HG02973 (cell line): ENCODE measurements around the gene WWOX.

Experiments
- ATAC-seq: cut with Tn5 transposase; IDR thresholded peaks from one replicate; pipeline ENCODE4 v1.9.1; 2021; ENCODE audit warnings: moderate library complexity; ENCODE audit not compliant: unreplicated experiment

WWOX gene

DNA sequence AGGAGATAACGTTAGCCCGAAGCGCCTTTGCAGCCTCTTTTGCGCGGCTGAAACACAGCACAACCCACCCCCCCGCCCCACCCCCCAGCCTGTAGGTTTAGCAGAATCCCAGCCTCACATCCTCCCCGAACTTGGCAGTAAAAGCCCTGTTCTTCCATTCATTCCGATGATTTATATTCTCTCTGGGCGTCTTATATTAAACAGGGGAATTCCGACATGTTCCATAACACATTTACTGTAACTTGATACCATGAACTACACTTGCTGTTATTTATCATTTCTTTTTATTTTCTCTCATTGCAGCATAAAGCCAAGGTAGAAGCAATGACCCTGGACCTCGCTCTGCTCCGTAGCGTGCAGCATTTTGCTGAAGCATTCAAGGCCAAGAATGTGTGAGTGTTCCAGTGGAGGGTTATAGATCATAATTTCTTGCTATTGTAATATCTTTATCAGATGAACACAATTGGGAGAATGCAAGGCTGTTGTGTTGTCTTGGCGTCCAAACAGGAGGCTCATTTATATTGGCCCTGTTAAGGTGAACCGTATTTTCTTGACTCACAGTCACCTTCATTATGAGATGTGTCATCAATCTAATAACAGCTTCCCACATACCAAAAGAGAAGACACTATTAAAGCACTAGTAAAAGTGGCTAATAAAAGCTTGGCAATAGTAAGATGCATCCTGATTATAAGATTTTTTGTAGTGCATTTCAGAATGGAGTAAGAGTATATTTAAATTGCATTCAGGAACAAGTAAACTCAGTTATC, 287.3 kb downstream of the WWOX start:
- ATAC-seq, result no peak

GRCh38 chr16:78389009-78389498, 289.6 kb downstream of the WWOX start:
- no peak for ATAC-seq

GRCh38 chr16:78390092-78390491, 290.6 kb downstream of the WWOX start:
- no peak for ATAC-seq

DNA sequence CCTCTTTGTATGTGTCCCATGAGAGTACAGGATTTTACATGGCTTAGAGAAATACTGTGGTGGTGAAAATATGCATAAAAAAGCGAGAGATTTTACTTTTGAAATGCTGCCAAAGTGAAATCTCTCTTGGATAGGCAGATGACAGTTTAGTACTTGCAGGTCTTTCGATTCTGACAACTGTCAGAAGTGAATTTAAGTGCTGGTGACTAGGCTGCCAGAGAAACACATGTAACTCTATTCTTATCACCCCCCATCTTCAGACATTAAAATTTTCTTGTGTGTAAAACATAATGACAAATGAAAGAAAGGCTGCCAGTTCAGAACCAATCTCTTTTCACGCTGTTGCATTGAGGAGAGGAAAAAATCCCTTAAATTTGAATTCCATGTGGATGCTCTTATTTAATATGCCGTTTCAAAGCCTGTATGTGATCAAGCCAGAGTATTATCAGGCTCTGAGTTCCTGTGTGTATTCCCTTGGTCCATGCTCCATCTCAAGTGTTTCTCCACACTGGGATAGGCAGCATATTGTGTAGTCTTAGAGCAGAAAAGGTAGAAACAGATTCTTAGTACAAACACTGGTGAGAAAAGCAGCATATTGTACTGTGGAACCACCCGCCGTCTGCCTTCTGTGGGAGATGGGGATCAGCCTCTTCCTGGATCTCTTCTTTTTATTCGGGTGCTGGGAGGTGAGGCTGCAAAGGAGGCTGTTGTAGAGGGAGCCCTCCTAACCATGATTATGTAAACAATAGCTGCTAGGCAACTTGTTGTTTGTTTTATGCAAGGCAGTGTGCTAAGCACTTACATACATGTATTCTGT, 291.3 kb downstream of the WWOX start:
- ATAC-seq, result no peak

DNA sequence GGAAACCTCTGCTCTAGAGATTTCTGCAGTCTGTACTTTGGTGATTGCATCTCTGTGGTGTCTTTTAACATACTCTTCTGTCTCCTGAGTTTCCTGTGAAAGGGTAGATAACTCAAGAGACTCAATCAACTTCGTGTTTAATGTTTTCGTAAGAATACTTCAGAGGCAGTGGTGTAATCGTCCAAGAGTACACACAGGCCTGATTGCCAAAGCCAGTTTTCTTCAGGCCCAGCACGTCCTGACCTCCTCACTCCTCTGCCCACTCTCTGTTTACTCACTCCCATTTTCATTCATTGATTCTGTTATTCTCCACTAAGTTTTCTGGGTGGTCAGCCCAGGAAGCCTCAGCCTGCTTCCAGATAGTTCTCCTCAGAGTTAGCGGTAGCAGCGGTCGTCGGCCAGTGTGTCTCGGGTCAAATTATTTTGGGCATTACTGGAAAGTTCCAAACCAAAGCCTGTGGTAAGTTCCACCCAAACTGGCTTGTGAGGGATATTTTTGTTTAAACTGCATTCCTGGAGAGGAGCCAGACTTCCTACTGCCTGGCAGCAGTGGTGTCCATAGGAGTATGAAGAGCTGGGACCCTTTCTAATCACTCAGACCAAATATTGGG, 293.2 kb downstream of the WWOX start:
- ATAC-seq, result no peak

DNA sequence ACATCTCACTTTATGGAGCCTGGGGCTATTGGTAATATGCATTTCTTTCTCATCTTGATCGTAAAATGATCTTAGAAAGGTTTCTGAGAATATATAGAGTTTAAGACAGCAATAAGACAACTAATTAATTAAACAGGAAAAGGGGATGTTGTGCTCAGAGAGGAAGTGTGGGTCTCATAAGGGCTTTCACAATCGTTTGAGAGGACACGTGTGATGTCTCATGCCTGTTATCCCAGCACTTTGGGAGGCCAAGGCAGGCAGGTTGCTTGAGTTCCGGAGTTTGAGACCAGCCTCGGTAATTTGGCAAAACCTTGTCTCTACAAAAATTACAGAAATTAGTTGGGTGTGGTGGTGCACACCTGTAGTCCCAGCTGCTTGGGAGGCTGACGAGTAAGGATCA, 295.6 kb downstream of the WWOX start:
- no peak for ATAC-seq

- no peak for ATAC-seq
These were observed 296.6 kb downstream of the WWOX start for GRCh38 chr16:78396046-78396445.

- no peak for ATAC-seq
These were observed 297.2 kb downstream of the WWOX start for GRCh38 chr16:78396673-78397072.

DNA sequence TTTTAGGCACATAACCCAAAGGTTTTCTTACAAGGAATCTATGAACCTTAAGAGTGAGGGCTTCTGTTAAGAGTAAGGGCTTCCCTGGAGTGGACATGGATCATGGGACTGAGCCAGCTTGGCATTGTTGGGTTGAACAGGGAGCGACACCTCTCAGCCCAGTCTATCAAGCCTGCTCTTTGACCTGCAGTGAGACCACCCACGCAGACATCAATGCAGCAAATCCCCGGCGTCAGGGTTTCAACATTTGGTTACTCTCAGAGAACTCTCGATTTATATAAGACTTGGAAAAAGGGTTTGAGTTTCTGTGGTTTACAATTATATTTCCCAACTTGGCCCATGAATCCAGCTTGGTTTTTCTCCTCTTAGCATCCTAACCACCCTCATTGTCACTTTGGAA, 299.9 kb downstream of the WWOX start:
- ATAC-seq, result no peak

- no peak for ATAC-seq
These were observed 303.4 kb downstream of the WWOX start for GRCh38 chr16:78402833-78403232.

- no peak for ATAC-seq
These were observed 305.6 kb downstream of the WWOX start for GRCh38 chr16:78405040-78405439.

DNA sequence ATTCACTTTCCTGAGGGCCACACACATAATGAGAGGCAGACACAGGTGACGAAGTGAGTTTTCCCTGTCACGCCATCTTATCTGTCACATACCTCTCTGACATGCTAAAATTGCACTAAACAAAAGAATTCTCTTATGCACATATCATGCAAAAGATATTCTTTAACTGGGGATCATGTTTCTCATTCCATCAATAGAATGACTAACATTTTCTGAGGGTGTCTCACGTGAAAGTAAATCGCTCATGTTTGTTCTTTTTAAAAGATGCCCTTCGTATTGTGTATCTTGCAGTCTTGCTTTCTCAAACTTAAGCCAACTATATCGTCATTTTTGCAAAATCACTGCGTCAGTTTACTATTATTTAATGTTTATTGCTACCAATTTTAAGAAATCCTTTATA, 306.4 kb downstream of the WWOX start:
- ATAC-seq, result no peak

DNA sequence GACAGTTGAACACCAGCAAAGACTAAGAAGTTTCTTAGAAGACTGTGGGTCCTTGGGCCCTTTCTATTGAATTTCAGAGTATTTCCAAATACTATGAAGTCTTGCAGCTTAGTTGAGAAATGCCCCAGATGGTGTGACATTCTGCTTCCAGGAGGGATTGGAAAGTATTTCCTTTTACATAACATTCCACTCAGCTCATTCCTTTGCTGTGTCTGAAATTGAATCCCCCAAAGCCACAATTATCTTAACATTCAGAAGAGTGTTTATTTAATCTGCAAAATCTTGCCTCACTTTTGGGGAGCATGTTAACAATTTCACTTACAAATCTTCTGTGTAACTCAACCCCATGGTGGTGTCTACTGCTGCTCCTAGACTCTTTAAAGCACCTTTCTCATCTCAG, 307.7 kb downstream of the WWOX start:
- ATAC-seq, result no peak

DNA sequence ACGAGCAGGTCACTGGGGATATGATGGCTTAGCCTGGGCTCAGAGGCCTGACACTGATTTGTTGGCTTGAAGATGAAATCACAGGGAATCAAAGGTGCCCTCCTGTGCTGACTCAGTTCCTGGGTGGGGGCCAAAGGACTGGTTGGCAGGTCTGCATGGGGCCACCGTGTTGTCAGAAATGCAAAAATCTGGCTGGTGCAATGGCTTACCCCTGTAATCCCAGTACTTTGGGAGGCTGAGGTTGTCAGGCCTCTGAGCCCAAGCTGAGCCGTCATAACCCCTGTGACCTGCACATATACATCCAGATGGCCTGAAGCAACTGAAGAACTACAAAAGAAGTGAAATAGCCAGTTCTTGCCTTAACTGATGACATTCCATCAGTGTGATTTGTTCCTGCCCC, 314.2 kb downstream of the WWOX start:
- ATAC-seq, result no peak

GRCh38 chr16:78415013-78415412, 315.6 kb downstream of the WWOX start:
- no peak for ATAC-seq

DNA sequence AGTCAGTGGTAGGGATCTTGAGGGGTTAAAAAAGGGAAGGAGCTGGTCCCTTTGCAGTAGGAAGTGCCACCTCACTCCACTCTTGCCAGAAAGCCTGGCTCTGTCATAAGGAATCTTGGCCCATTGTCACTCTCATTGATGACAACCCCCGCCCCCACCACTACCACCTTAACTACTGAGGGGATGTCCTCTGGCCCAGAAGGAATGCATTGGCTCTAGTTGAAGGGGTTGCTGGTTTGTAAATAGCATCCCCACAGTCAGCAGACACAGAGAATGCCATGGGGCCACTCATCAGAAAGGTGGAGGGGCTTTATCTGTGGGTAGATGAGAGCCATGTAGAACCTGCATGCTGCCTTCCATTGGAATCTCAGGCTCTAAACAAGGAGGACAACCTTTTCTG, 316.2 kb downstream of the WWOX start:
- ATAC-seq, result no peak

DNA sequence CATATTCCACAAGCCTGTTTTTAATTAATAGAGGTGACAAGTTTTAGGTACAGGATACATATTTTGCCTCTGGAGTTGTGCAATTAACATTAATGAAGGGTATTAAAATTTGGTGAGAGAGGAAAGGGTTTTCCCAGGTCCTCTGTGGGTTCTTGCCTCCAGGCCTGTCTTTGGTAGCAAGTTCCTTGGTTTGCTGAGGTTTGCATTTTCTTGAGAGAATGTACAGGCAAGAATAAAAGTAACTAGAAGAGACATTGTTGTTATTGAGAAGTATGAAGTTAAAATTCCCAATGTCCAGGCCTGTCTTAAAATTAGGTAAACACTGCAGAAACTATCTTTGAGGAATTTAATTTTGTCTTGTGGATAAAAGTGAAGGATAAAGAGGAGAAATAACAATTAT, 316.9 kb downstream of the WWOX start:
- no peak for ATAC-seq

DNA sequence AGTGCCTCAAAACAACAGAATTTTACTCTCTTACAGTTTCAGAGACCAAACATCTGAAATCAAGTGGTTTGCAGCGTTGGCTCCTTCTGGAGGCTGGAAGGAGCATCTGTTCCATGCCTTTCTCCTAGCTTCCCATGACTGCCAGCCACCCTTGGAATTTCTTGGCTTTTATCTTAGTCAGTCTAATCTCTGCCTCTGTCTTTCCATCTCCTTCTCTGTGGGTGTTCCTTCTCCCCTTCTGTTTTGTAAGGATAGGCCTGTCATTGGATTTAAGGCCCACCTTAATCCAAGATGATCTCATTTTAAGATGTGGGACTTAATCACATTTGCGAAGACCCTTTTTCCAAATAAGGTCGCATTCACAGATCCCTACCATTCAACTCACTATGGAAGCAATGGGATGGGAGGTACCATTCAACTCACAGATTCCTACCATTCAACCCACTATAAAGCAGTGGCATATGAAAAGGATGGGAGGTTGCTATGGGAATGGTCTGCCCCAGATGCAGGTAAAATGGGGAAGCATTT, 321.8 kb downstream of the WWOX start:
- ATAC-seq, result no peak

DNA sequence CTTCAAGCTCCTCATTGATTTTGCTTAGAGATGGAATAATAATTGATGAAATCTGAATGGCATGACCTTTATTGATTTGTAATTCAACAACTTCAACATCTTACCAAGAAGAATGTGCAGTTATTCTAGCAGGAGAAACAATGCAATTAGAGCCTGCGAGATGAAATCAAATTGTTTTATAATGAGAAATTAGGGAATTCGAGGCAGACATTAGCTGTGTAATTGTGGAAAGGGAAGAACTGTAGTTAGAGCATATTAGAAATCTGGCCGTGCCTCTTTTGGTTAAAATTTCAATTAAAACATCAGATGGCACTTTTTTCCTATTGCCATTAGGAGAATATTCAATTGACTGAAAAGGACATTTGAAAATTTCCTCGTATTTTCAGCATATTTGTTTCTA, 325.8 kb downstream of the WWOX start:
- no peak for ATAC-seq

DNA sequence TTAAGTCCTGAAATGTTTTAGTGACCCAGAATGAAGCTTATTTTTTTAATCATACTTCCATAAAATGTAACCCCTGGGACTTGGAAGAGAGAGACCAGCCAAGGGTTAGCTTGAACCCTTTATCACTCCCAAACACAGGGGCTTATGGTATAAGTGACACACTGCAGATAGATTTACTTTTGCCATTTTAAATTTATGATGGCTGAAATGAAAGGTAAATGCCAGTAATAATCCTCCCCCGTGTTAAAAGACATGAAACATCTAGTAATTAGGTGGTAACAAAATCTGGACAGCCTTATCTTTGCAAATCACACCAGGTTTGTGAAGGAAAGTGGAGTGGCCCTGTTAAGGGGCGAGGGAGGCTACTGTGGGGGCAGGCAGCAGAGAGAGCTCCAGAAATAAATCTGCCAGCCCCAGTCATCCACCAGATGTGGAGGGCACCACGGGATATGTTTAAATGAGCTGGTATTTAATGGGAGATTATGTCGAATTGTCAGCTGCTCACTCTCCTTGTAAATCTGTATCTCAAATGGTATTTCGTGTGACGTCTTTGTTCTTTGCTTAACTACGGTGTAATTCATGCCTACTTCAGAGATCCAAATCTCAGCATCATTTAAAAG, 326.5 kb downstream of the WWOX start:
- ATAC-seq, result no peak

- no peak for ATAC-seq
These were observed 328.7 kb downstream of the WWOX start for GRCh38 chr16:78428193-78428592.
